ENCODE data around the gene STPG3. TPM values are rescaled to one million over a fixed set of nuclear protein-coding genes. Genes with fewer than 3 reads are reported as not detected.

STPG3 gene
- total RNA-seq, 6 donors from 2014 or later, result 0.23 TPM; not detected in 5

GRCh38 chr9:137301081-137301947, 50.2 kb downstream of the STPG3 start:
- WGBS, 2 donors, result 0 to 1% methylated on average over 4 to 62 of the region's 115 CpGs
- no peaks in the 10 kb centered on the region for H3K36me3 ChIP-seq
- peak overlapping the region; percentile 56 to 67 (median 59) for H3K4me3 ChIP-seq
- no peak for TF ChIP-seq EP300 (IDR thresholded peaks at IDR 0.05)
- TF ChIP-seq CTCF (IDR thresholded peaks at IDR 0.05), result peak in 5 of 6 experiments; percentile 14 to 48 (median 29)
- TF ChIP-seq POLR2A (IDR thresholded peaks at IDR 0.05), result no peak
- peak overlapping the region; percentile 72 to 91 (median 80) for H3K27ac ChIP-seq
- H3K4me1 ChIP-seq, result peaks cover 60 to 92% (median 80%) of the 10 kb centered on the region in 4 donors
- no peaks in the 10 kb centered on the region for H3K9me3 ChIP-seq
- ATAC-seq (ENCODE audit: low FRiP score in 2 of 2), result no peak
- peak in 1 of 2 donors; percentile 90 for DNase-seq
- peaks cover 0 to 17% (median 4%) of the 10 kb centered on the region in 4 donors for H3K27me3 ChIP-seq

- H3K9me3 ChIP-seq, result no peaks in the 10 kb centered on the region
- TF ChIP-seq CTCF (IDR thresholded peaks at IDR 0.05), result no peak
- peak; percentile 53 to 91 for TF ChIP-seq POLR2AphosphoS5 (IDR thresholded peaks at IDR 0.05)
- TF ChIP-seq POLR2A (IDR thresholded peaks at IDR 0.05), result peak in 3 of 4 donors; percentile 25 to 65 (median 47)
- no peak for TF ChIP-seq EP300 (IDR thresholded peaks at IDR 0.05)
- DNase-seq (peak; percentile 89 to 98), ATAC-seq (ENCODE audit: low FRiP score in 2 of 2) (peak; percentile 49 to 72)
- WGBS, 2 donors, result 0% methylated on average over 3 of the region's 60 CpGs; no CpG with 5 or more reads in 1 of the 2 donors
- no peaks in the 10 kb centered on the region for H3K36me3 ChIP-seq
- peak within 1 kb of the TSS; percentile 79 to 91 (median 83) for H3K27ac ChIP-seq
- H3K4me3 ChIP-seq, result peak within 1 kb of the TSS; percentile 56 to 67 (median 59)
- peaks cover 0 to 14% (median 1%) of the 10 kb centered on the region in 4 donors for H3K27me3 ChIP-seq
- peaks cover 62 to 94% (median 80%) of the 10 kb centered on the region in 4 donors for H3K4me1 ChIP-seq
Observed at GRCh38 chr9:137302118-137302448, 51.0 kb downstream of the STPG3 start, which contains the start of gene NRARP. Gene NRARP, minus strand, starts transcription at chr9:137302271. Its CDS starts 343 bp downstream, at chr9:137301928.

- 3 to 23% methylated on average over 9 to 22 of the region's 78 CpGs for WGBS, 2 donors
- Histone ChIP-seq H3K4me3 (peak overlapping the region in 3 of 4 donors; percentile 53 to 61 (median 57)), H3K9me3 (no peaks in the 10 kb centered on the region), H3K27me3 (peaks cover 0 to 14% (median 3%) of the 10 kb centered on the region in 4 donors), H3K27ac (peak overlapping the region; percentile 79 to 90 (median 83)), H3K4me1 (peaks cover 63 to 94% (median 80%) of the 10 kb centered on the region in 4 donors), H3K36me3 (no peaks in the 10 kb centered on the region)
- no peak for DNase-seq
- ATAC-seq (ENCODE audit: low FRiP score in 2 of 2), result peak in 1 of 2 donors; percentile 5
- TF ChIP-seq POLR2AphosphoS5 (IDR thresholded peaks at IDR 0.05) (no peak), POLR2A (IDR thresholded peaks at IDR 0.05) (peak in 1 of 4 donors; percentile 12), EP300 (IDR thresholded peaks at IDR 0.05) (no peak), CTCF (IDR thresholded peaks at IDR 0.05) (peak; percentile 45 to 90 (median 75))
Observed at GRCh38 chr9:137302449-137303150, 51.5 kb downstream of the STPG3 start.

Other genes with a start within 250 kb of the STPG3 start
- gene ABCA2, start 223.0 kb upstream of the STPG3 start, total RNA-seq, result 10 to 100 TPM; 14.7 to 49.2 (median 29.6) TPM
- 1 to 10 TPM in 4 of 6 donors, under 1 TPM in 1, not detected in 1; 0.94 to 2.3 (median 2.0) TPM for gene FUT7, start 219.2 kb upstream of the STPG3 start, total RNA-seq
- 100 to 1,000 TPM in 2 of 6 donors, 10 to 100 TPM in 4; 26.7 to 199 (median 73.2) TPM for gene NPDC1, start 205.1 kb upstream of the STPG3 start, total RNA-seq
- gene ENTPD2, start 197.2 kb upstream of the STPG3 start, total RNA-seq, result under 1 TPM in 4 of 6 donors, not detected in 2; 0.34 to 0.98 (median 0.55) TPM
- 1 to 10 TPM in 4 of 6 donors, under 1 TPM in 2; 0.69 to 6.8 (median 1.4) TPM for gene SAPCD2, start 180.7 kb upstream of the STPG3 start, total RNA-seq
- 10 to 100 TPM; 10.5 to 69.1 (median 34.0) TPM for gene UAP1L1, start 173.8 kb upstream of the STPG3 start, total RNA-seq
- gene MAN1B1, start 164.3 kb upstream of the STPG3 start, total RNA-seq, result 10 to 100 TPM; 38.0 to 97.4 (median 54.1) TPM
- 100 to 1,000 TPM; 108 to 394 (median 229) TPM for gene DPP7, start 136.6 kb upstream of the STPG3 start, total RNA-seq
- 1 to 10 TPM in 1 of 6 donors, under 1 TPM in 2, not detected in 3; 0.17 to 2.1 (median 0.49) TPM for gene GRIN1, start 112.1 kb upstream of the STPG3 start, total RNA-seq
- gene LRRC26, start 81.2 kb upstream of the STPG3 start, total RNA-seq, result 1 to 10 TPM in 3 of 6 donors, under 1 TPM in 1, not detected in 2; 0.46 to 6.3 (median 1.7) TPM
- gene TMEM210, start 79.2 kb upstream of the STPG3 start, total RNA-seq, result not detected
- gene ANAPC2, start 62.7 kb upstream of the STPG3 start, total RNA-seq, result 100 to 1,000 TPM in 1 of 6 donors, 10 to 100 TPM in 5; 31.9 to 174 (median 67.3) TPM
- 100 to 1,000 TPM in 1 of 6 donors, 10 to 100 TPM in 5; 39.8 to 110 (median 73.0) TPM for gene SSNA1, start 62.6 kb upstream of the STPG3 start, total RNA-seq
- gene TPRN, start 50.5 kb upstream of the STPG3 start, total RNA-seq, result 10 to 100 TPM; 18.9 to 33.1 (median 27.1) TPM
- 10 to 100 TPM; 17.8 to 35.5 (median 31.1) TPM for gene TMEM203, start 45.6 kb upstream of the STPG3 start, total RNA-seq
- gene NDOR1, start 45.6 kb upstream of the STPG3 start, total RNA-seq, result 10 to 100 TPM in 4 of 6 donors, 1 to 10 TPM in 2; 7.7 to 54.5 (median 18.5) TPM
- gene RNF208, start 29.0 kb upstream of the STPG3 start, total RNA-seq, result 10 to 100 TPM in 1 of 6 donors, 1 to 10 TPM in 5; 2.3 to 12.6 (median 4.5) TPM
- 1 to 10 TPM in 2 of 6 donors, under 1 TPM in 3, not detected in 1; 0.20 to 2.0 (median 0.97) TPM for gene CYSRT1, start 26.1 kb upstream of the STPG3 start, total RNA-seq
- under 1 TPM in 3 of 6 donors, not detected in 3; 0.46 to 0.59 (median 0.57) TPM for gene RNF224, start 23.8 kb upstream of the STPG3 start, total RNA-seq
- under 1 TPM in 2 of 6 donors, not detected in 4; 0.10 to 0.17 TPM for gene SLC34A3, start 20.4 kb upstream of the STPG3 start, total RNA-seq
- gene TUBB4B, start 10.0 kb upstream of the STPG3 start, total RNA-seq, result 100 to 1,000 TPM; 120 to 539 (median 227) TPM
- gene NELFB, start 4.0 kb downstream of the STPG3 start, total RNA-seq, result 10 to 100 TPM; 31.8 to 55.6 (median 49.8) TPM
- gene TOR4A, start 26.4 kb downstream of the STPG3 start, total RNA-seq, result 10 to 100 TPM; 31.5 to 62.6 (median 39.2) TPM
- 10 to 100 TPM in 3 of 6 donors, 1 to 10 TPM in 3; 3.1 to 26.9 (median 9.5) TPM for gene NRARP, start 51.0 kb downstream of the STPG3 start, total RNA-seq
- 100 to 1,000 TPM in 1 of 6 donors, 10 to 100 TPM in 5; 12.3 to 118 (median 24.8) TPM for gene EXD3, start 171.9 kb downstream of the STPG3 start, total RNA-seq
- 10 to 100 TPM in 3 of 6 donors, 1 to 10 TPM in 3; 3.3 to 34.6 (median 11.7) TPM for gene NOXA1, start 172.1 kb downstream of the STPG3 start, total RNA-seq
- under 1 TPM in 2 of 6 donors, not detected in 4; 0.15 to 0.17 TPM for gene ENTPD8, start 190.1 kb downstream of the STPG3 start, total RNA-seq
- gene NSMF, start 208.0 kb downstream of the STPG3 start, total RNA-seq, result 10 to 100 TPM; 20.4 to 57.6 (median 25.9) TPM